HFFc6 (cell line): ENCODE results near the gene GPR33. TPM values are rescaled to one million over a fixed set of nuclear protein-coding genes. Genes with fewer than 3 reads are reported as not detected.

ENCODE experiments used
- DNase-seq: peaks from one replicate; pipeline ENCODE4 v3.0.0-alpha.2; 2018
- H3K27ac Mint-ChIP-seq: 2 replicates; pipeline ENCODE4 v1.8.0; 2020; ENCODE audit warnings: mild to moderate bottlenecking, mixed read lengths
- H3K27me3 Mint-ChIP-seq: 2 replicates; pipeline ENCODE4 v1.8.0; 2021; ENCODE audit warnings: mild to moderate bottlenecking, moderate library complexity, mixed read lengths; ENCODE audit not compliant: insufficient read depth
- H3K36me3 Mint-ChIP-seq: 2 replicates; pipeline ENCODE4 v1.8.0; 2021; ENCODE audit warnings: low read depth, mixed read lengths
- H3K4me1 Mint-ChIP-seq: 2 replicates; pipeline ENCODE4 v1.8.0; 2020; ENCODE audit warnings: low read depth, mixed read lengths
- H3K4me3 Mint-ChIP-seq: 2 replicates; pipeline ENCODE4 v1.8.0; 2020; ENCODE audit warnings: mild to moderate bottlenecking, moderate library complexity, mixed read lengths
- H3K9me3 Mint-ChIP-seq: 2 replicates; pipeline ENCODE4 v1.8.0; 2020; ENCODE audit warnings: mild to moderate bottlenecking, mixed read lengths
- total RNA-seq, 6 experiments: library from RNA; stranded (reverse); fragmentation: NEBNext Ultra II Directional; extraction: Animal tissue kit (Norgen Biotek cat#: 25700); gene quantifications; 2 replicates in 1 of 6; 3 replicates in 5 of 6; pipeline ENCODE4 v1.2.3, GENCODE V29; 2021
- TF ChIP-seq, protein P1 (sequence below): fragments of 200-600 bp; sonication (generic); IDR thresholded peaks from 2 replicates; pipeline ENCODE4 v1.5.0; 2021; ENCODE audit warnings: antibody characterized with exemption, mild to moderate bottlenecking

Gene GPR33
- total RNA-seq, 6 experiments from 2014 or later = not detected

DNA sequence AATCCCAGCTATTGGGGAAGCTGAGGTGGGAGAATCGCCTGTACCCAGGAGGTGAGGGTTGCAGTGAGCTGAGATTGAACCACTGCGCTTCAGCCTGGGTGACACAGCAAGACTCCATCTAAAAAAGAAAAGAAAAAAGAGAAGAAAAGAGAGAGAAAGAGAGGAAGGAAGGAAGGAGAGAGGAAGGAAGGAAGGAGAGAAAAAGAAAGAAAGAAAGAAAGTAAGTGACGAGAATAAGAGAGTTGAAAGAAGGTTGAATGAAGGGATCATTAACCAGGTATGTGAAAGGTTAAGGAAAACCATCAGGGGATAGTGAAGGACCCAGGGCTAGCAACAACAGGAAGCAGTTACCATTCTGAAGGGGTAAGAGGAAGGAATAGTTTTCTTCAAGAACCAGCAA lies 26.3 kb downstream of the GPR33 start:
- H3K4me3 Mint-ChIP-seq = no peak overlapping the region
- H3K4me1 Mint-ChIP-seq = peaks cover 25% of the 10 kb centered on the region
- H3K9me3 Mint-ChIP-seq = no peaks in the 10 kb centered on the region
- no peaks in the 10 kb centered on the region for H3K36me3 Mint-ChIP-seq
- TF ChIP-seq, protein P1, sequence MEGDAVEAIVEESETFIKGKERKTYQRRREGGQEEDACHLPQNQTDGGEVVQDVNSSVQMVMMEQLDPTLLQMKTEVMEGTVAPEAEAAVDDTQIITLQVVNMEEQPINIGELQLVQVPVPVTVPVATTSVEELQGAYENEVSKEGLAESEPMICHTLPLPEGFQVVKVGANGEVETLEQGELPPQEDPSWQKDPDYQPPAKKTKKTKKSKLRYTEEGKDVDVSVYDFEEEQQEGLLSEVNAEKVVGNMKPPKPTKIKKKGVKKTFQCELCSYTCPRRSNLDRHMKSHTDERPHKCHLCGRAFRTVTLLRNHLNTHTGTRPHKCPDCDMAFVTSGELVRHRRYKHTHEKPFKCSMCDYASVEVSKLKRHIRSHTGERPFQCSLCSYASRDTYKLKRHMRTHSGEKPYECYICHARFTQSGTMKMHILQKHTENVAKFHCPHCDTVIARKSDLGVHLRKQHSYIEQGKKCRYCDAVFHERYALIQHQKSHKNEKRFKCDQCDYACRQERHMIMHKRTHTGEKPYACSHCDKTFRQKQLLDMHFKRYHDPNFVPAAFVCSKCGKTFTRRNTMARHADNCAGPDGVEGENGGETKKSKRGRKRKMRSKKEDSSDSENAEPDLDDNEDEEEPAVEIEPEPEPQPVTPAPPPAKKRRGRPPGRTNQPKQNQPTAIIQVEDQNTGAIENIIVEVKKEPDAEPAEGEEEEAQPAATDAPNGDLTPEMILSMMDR = no peak
- DNase-seq = no peak
- no peaks in the 10 kb centered on the region; the same call in 1 of the 2 replicates for H3K27me3 Mint-ChIP-seq
- H3K27ac Mint-ChIP-seq = no peak overlapping the region

DNA sequence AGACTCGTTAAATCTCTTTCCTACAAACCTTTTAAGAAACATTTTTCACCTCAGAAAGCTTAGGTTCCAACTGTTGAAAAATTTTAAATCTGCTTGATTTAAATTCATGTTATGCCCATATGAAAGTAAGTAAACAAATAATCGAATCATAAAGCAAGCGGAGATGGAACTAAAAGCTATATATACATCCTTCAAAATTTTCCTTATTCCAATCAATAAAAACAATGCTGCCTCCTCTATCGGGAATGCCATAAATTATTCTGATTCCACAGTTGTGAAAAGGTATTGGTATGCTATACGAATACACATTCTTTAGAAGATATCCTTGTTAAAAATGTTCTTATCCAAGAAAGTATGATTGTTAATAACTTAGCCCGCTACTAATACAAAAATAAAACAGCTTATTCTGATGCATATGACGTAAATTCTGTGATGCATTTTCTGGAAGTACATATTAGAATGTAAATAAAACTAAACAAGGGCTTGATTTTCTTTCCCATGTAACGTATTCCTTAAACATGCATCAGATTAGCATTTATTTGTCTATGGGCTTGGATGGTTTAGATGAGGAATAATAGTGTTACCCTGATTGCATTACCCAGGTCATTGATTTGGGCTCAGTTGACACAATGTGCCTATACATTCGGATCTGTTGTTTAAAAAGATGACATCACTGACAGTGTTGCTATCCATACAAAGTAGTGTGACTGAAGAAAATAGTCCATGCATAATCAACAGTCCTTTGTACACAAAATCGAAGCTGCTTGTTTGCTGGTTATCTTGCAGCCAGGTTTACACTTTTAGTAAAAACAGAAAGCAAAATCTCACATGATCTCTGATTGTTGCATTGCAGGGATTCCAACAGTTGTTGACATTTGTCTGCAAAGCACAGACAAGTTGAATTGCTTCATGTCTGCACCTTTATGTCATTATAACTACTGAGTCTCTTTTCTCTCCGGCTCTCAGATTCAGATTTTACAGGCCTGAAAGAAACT lies 29.9 kb downstream of the GPR33 start:
- TF ChIP-seq, protein P1 = no peak
- Mint-ChIP-seq H3K27me3 (no peaks in the 10 kb centered on the region; the same call in 1 of the 2 replicates), H3K4me1 (peaks cover 50% of the 10 kb centered on the region), H3K4me3 (peak overlapping the region; percentile 98), H3K36me3 (peaks cover 4% of the 10 kb centered on the region; the same call in 1 of the 2 replicates), H3K9me3 (no peaks in the 10 kb centered on the region), H3K27ac (peak overlapping the region; percentile 96; the same call in 1 of the 2 replicates)
- DNase-seq = no peak

DNA sequence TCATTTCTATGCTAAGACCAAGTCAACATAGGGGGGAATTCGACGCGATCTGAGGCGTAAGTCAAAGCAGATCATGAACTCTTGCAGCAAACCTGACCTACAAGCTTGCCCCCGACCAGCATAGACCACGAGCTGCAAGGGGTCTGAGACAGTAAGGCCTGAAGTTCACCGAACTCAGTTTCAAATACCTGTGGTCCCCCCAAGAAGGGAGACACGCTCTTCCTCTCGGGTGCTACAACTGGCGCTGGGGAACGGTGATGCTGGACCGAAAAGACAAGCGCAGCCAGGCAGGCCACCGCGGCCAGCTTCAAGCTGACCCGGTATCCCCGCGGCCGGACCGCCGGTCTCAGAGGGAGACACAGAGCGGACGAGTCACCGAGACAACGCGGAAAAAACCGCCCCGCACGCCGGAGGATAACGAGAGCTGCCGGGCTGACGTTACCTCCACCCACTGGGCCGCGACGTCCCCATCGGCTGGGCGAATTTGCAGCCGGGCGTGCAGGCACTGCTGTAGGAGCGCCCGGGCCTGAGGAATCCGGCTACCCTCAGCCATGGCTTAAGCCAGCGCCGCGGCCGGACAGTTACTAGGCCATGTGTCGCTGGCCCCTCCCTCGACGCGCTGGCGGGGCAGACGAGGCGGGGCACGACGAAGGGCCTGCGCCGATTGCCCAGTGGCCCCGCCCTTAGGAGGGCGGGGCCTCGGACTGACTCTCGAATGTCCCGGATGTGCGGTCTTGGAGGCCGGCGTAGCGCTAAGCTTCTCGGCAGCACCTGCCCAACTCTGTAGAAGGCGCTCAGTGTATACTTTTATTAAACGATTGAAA lies 30.8 kb downstream of the GPR33 start, which contains the start of gene DTD2:
TSS of gene DTD2 (minus strand) at position 666 of the 824 bp plus-strand sequence. CDS start at position 553, 113 bp downstream.
- TF ChIP-seq, protein P1 = no peak
- Mint-ChIP-seq H3K4me3 (peak within 1 kb of the TSS; percentile 98), H3K27ac (peak within 1 kb of the TSS; percentile 96)

DNA sequence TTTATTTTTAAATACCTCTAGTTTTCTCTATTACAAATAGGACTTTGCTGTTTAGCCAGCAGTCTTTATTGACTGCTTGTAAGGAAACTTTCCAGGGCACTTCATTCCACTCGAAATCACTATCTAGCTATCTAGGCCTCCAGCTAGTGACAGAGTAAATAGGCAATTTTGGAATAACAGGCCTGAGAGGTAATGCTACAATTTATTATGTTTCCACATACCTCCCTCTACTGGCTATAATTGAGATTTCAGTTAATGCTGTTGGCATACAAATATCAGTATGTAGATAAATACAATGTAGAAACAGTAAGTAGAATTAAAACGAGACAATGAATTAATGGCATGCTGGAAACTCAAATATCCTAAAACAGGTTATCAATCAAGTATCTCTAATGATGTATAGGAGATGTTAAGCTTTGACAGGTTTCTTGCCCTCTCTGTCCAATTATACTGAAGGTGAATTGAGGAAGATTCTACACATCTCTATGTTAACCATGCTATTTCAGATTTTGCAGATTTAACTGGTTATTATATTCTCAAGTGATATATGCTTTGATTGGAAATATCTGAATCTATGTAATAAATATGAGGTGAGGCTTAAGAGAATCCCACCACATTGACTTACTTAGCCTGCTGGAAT lies 37.7 kb downstream of the GPR33 start:
- Mint-ChIP-seq H3K4me1 (peaks cover 14% of the 10 kb centered on the region), H3K36me3 (peaks cover 3% of the 10 kb centered on the region; the same call in 1 of the 2 replicates), H3K27me3 (no peaks in the 10 kb centered on the region), H3K4me3 (no peak overlapping the region), H3K27ac (no peak overlapping the region), H3K9me3 (no peaks in the 10 kb centered on the region)
- TF ChIP-seq, protein P1 = peak; percentile 82
- peak; percentile 59 for DNase-seq

More for the DNA sequence above, 30.8 kb downstream of the GPR33 start, which contains the start of gene DTD2:
- peak; percentile 85 for DNase-seq
- H3K27me3 Mint-ChIP-seq = no peaks in the 10 kb centered on the region; the same call in 1 of the 2 replicates
- H3K36me3 Mint-ChIP-seq = peaks cover 4% of the 10 kb centered on the region; the same call in 1 of the 2 replicates
- no peaks in the 10 kb centered on the region for H3K9me3 Mint-ChIP-seq
- peaks cover 50% of the 10 kb centered on the region for H3K4me1 Mint-ChIP-seq

DNA sequence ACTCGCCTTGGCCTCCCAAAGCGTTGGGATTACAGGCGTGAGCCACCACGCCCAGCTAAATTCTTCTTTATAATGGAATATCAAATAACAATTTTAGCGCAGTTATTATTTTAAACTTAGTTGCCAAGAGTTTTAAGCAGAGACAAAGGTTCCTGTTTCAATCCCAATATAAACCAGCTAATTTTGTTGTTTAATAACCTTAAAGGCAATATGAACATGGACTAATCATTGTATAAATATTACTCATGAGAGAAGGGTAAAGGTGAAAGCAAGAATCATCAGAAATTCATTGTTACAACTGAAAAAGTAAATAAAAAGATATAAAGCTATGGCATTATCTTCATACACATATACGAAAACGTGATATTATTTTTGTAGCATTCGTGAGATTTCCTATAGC lies 38.7 kb downstream of the GPR33 start:
- Mint-ChIP-seq H3K4me1 (peaks cover 4% of the 10 kb centered on the region), H3K36me3 (peaks cover 2% of the 10 kb centered on the region), H3K9me3 (no peaks in the 10 kb centered on the region; the same call in 1 of the 2 replicates), H3K27ac (no peak overlapping the region), H3K27me3 (no peaks in the 10 kb centered on the region), H3K4me3 (no peak overlapping the region)
- DNase-seq = no peak
- TF ChIP-seq, protein P1 = no peak
